HG02610 (cell line): ENCODE results near the gene NOB1.
"Not testable (repeated sequence)": the region's sequence is repeated elsewhere in the genome, so short reads cannot be mapped to it uniquely, and the experiment has no call there.

Source experiments
- ATAC-seq: cut with Tn5 transposase; IDR thresholded peaks from one replicate; pipeline ENCODE4 v1.9.1; 2021; ENCODE audit warnings: mild to moderate bottlenecking, moderate library complexity; ENCODE audit not compliant: unreplicated experiment

NOB1 gene

GRCh38 chr16:69754469-69755310 lies at the start of gene NOB1:
Gene NOB1, minus strand, starts transcription at chr16:69754926. Its CDS starts 16 bp downstream, at chr16:69754910.
- ATAC-seq: peak; percentile 91

GRCh38 chr16:69804297-69804696 lies 49.6 kb upstream of the NOB1 start:
- ATAC-seq: no peak

GRCh38 chr16:69799611-69800031 lies 44.9 kb upstream of the NOB1 start:
- ATAC-seq: no peak

GRCh38 chr16:69798466-69798865 lies 43.7 kb upstream of the NOB1 start:
- ATAC-seq: no peak

- no peak for ATAC-seq
Measured at GRCh38 chr16:69796285-69797118, 41.8 kb upstream of the NOB1 start.

GRCh38 chr16:69794486-69794885 lies 39.8 kb upstream of the NOB1 start:
- ATAC-seq: no peak

- no peak for ATAC-seq
Measured at GRCh38 chr16:69793526-69793925, 38.8 kb upstream of the NOB1 start.

GRCh38 chr16:69791391-69791847 lies 36.7 kb upstream of the NOB1 start:
- not testable (repeated sequence) for ATAC-seq

- ATAC-seq: no peak
Measured at GRCh38 chr16:69787883-69788282, 33.2 kb upstream of the NOB1 start.

GRCh38 chr16:69784586-69784985 lies 29.9 kb upstream of the NOB1 start:
- no peak for ATAC-seq

GRCh38 chr16:69781118-69781517 lies 26.4 kb upstream of the NOB1 start:
- ATAC-seq: no peak

GRCh38 chr16:69779724-69780123 lies 25.0 kb upstream of the NOB1 start:
- no peak for ATAC-seq

GRCh38 chr16:69775563-69775962 lies 20.8 kb upstream of the NOB1 start:
- no peak for ATAC-seq

- peak; percentile 67 for ATAC-seq
Measured at GRCh38 chr16:69773260-69773947, 18.7 kb upstream of the NOB1 start.

- ATAC-seq: no peak
Measured at GRCh38 chr16:69771651-69771967, 16.9 kb upstream of the NOB1 start.

- no peak for ATAC-seq
Measured at GRCh38 chr16:69769404-69769803, 14.7 kb upstream of the NOB1 start.

GRCh38 chr16:69768666-69769065 lies 13.9 kb upstream of the NOB1 start:
- no peak for ATAC-seq

- ATAC-seq: no peak
Measured at GRCh38 chr16:69767459-69768229, 12.9 kb upstream of the NOB1 start.

- no peak for ATAC-seq
Measured at GRCh38 chr16:69763599-69763942, 8.8 kb upstream of the NOB1 start.

GRCh38 chr16:69762814-69763598 lies 8.3 kb upstream of the NOB1 start:
- ATAC-seq: no peak
